ENCODE data around the gene CPA5.

GRCh38 chr7:130395421-130395820 is 50.8 kb downstream of the CPA5 start:
- TF ChIP-seq, protein P1, sequence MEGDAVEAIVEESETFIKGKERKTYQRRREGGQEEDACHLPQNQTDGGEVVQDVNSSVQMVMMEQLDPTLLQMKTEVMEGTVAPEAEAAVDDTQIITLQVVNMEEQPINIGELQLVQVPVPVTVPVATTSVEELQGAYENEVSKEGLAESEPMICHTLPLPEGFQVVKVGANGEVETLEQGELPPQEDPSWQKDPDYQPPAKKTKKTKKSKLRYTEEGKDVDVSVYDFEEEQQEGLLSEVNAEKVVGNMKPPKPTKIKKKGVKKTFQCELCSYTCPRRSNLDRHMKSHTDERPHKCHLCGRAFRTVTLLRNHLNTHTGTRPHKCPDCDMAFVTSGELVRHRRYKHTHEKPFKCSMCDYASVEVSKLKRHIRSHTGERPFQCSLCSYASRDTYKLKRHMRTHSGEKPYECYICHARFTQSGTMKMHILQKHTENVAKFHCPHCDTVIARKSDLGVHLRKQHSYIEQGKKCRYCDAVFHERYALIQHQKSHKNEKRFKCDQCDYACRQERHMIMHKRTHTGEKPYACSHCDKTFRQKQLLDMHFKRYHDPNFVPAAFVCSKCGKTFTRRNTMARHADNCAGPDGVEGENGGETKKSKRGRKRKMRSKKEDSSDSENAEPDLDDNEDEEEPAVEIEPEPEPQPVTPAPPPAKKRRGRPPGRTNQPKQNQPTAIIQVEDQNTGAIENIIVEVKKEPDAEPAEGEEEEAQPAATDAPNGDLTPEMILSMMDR (IDR thresholded peaks at IDR 0.05), result no peak
- TF ChIP-seq POLR2A (IDR thresholded peaks at IDR 0.05), result no peak

Measured in tibial nerve (tissue), 3 donors.